Measurements from ENCODE around the gene TRIM44. TPM values are rescaled to one million over a fixed set of nuclear protein-coding genes. Genes with fewer than 3 reads are reported as not detected.
"Not testable (repeated sequence)": the region's sequence is repeated elsewhere in the genome, so short reads cannot be mapped to it uniquely, and the experiment has no call there.

Gene TRIM44
- total and polyA plus RNA-seq, 8 donors, result 57.6 to 72.1 (median 65.2) TPM

DNA sequence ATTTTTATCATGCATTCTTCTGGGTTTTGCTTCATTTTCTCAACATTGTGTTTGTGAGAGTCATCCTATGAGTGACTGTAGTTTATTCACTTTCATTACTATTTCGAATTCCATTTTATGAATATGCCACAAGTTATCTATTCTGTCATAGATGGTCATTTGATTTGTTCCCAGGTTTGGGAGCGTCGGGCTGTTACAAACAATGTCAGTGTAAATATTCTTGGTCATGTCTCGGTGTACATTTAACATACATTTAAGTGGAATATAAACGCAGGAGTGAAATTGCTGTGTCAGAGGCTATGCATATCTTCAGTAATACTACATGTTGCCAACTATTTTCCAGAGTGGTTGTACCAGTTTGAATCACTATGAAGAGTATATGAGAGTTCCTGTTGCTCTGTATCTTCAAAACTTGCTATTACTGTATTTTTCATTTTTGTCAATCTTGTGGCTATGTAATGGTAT is 2.4 kb downstream of the TRIM44 start:
- H3K27ac ChIP-seq, result no peak overlapping the region
- peaks cover 0 to 12% of the 10 kb centered on the region in 2 donors for H3K36me3 ChIP-seq
- H3K4me1 ChIP-seq, result peaks cover 8 to 37% of the 10 kb centered on the region in 2 donors
- H3K4me3 ChIP-seq, result no peak overlapping the region
- no peak for DNase-seq
- intact Hi-C loops (cut with DNase I), result no loop called here
- H3K27me3 ChIP-seq, result no peaks in the 10 kb centered on the region
- ATAC-seq, result no peak
- H3K9me3 ChIP-seq, result peaks cover 0 to 30% of the 10 kb centered on the region in 2 donors
- TF ChIP-seq, protein P1, sequence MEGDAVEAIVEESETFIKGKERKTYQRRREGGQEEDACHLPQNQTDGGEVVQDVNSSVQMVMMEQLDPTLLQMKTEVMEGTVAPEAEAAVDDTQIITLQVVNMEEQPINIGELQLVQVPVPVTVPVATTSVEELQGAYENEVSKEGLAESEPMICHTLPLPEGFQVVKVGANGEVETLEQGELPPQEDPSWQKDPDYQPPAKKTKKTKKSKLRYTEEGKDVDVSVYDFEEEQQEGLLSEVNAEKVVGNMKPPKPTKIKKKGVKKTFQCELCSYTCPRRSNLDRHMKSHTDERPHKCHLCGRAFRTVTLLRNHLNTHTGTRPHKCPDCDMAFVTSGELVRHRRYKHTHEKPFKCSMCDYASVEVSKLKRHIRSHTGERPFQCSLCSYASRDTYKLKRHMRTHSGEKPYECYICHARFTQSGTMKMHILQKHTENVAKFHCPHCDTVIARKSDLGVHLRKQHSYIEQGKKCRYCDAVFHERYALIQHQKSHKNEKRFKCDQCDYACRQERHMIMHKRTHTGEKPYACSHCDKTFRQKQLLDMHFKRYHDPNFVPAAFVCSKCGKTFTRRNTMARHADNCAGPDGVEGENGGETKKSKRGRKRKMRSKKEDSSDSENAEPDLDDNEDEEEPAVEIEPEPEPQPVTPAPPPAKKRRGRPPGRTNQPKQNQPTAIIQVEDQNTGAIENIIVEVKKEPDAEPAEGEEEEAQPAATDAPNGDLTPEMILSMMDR (IDR thresholded peaks at IDR 0.05), result no peak

- ATAC-seq (no peak), DNase-seq (no peak)
- H3K27me3 ChIP-seq, result no peaks in the 10 kb centered on the region
- peaks cover 0 to 30% of the 10 kb centered on the region in 2 donors for H3K9me3 ChIP-seq
- TF ChIP-seq, protein P1 (IDR thresholded peaks at IDR 0.05), result no peak
- H3K36me3 ChIP-seq, result peaks cover 0 to 12% of the 10 kb centered on the region in 2 donors
- intact Hi-C loops (cut with DNase I), result no loop called here
- peaks cover 8 to 35% of the 10 kb centered on the region in 2 donors for H3K4me1 ChIP-seq
- H3K4me3 ChIP-seq, result no peak overlapping the region
- no peak overlapping the region for H3K27ac ChIP-seq
These were observed 4.7 kb downstream of the TRIM44 start for GRCh38 chr11:35667257-35667656.

DNA sequence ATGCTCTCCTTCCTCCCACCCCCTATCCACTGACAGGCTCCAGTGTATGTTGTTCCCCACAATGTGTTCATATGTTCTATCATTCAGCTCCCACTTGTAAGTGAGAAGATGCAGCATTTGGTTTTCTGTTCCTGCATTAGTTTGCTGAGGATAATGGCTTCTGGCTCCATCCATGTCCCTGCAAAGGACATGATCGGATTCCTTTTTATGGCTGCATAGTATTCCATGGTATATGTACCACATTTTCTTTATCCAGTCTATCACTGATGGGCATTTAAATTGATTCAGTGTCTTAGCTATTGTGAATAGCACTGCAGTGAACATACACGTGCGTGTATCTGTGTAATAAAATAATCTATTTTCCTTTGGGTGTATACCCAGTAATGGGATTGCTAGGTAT is 5.8 kb downstream of the TRIM44 start:
- ATAC-seq; DNase-seq; H3K27ac ChIP-seq; H3K4me3 ChIP-seq; H3K27me3 ChIP-seq; intact Hi-C loops (cut with DNase I): not testable (repeated sequence)
- H3K9me3 ChIP-seq, result peaks cover 0 to 30% of the 10 kb centered on the region in 2 donors
- H3K36me3 ChIP-seq, result peaks cover 0 to 12% of the 10 kb centered on the region in 2 donors
- peaks cover 4 to 31% of the 10 kb centered on the region in 2 donors for H3K4me1 ChIP-seq

GRCh38 chr11:35671396-35672127 is 9.0 kb downstream of the TRIM44 start:
- Histone ChIP-seq H3K27ac (no peak overlapping the region), H3K4me3 (no peak overlapping the region), H3K27me3 (no peaks in the 10 kb centered on the region), H3K36me3 (peaks cover 0 to 9% of the 10 kb centered on the region in 2 donors), H3K4me1 (peaks cover 0 to 20% of the 10 kb centered on the region in 2 donors), H3K9me3 (peaks cover 0 to 4% of the 10 kb centered on the region in 2 donors)
- no peak for DNase-seq
- TF ChIP-seq, protein P1 (IDR thresholded peaks at IDR 0.05), result no peak
- ATAC-seq, result no peak
- intact Hi-C loops (cut with DNase I), result no loop called here

GRCh38 chr11:35672608-35673007 is 10.0 kb downstream of the TRIM44 start:
- ATAC-seq, result no peak
- Histone ChIP-seq H3K9me3 (no peaks in the 10 kb centered on the region), H3K4me1 (peaks cover 0 to 20% of the 10 kb centered on the region in 2 donors), H3K4me3 (no peak overlapping the region), H3K27me3 (no peaks in the 10 kb centered on the region), H3K27ac (no peak overlapping the region), H3K36me3 (peaks cover 0 to 8% of the 10 kb centered on the region in 2 donors)
- DNase-seq, result no peak
- intact Hi-C loops (cut with DNase I), result no loop called here
- TF ChIP-seq, protein P1 (IDR thresholded peaks at IDR 0.05), result no peak
